Skeletal muscle cell (primary cell): ENCODE data around the gene HS6ST1.
"Not testable (repeated sequence)": the region's sequence is repeated elsewhere in the genome, so short reads cannot be mapped to it uniquely, and the experiment has no call there.

ENCODE experiments used
- DNase-seq: peaks from one replicate; pipeline ENCODE4 v3.0.0-alpha.2; 2010; ENCODE audit warnings: low read depth
- H3K4me3 ChIP-seq: 2 replicates; pipeline ENCODE4 v1.5.1; 2011; ENCODE audit warnings: low read depth, mild to moderate bottlenecking, control low read depth, low read length, moderate library complexity

Gene HS6ST1

DNA sequence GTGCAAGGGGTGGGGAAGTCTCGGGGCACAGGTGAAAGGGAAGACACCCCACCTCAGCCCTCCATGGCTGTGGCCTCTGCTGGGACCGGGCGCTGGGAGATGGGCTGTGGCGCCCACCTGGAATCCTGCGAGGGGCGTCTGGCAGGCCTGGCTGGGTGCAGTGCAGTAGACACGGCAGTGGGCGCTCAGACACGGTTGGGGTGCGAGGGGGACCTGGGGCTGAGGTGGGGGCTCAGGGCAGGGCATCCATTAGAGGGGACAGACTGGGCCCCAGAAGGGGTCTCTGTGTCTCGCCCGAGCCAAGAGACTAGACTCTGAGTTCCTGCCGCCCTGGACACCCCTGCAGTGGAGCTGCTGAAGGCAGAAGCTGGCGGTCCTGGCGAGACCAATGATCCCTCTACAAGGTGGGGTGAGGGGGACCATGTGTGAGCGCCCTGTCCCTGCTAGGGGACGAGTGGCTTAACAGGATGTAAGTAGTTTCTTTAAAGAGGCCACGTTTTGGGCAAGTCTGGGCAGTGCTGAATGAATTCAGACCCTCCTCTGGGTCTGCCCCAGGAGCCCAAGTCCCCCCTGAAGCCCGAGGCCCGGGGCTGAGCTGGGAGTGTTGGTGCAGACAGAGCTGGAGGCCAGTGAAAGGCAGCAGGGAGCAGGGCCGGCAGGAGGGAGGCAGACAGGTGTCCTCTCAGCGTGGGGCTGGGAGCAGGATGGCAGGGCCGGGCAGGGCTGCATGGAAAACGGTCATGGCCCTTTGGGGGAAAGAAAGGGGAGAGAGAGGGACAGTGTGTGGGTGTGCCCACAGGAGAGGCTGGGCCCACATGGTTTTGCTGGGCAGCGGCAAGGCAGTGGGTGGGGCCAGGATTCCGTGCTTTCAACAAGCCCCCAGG, 57.2 kb downstream of the HS6ST1 start:
- no peak overlapping the region for H3K4me3 ChIP-seq
- DNase-seq, result no peak

- no peak overlapping the region for H3K4me3 ChIP-seq
- DNase-seq, result peak; percentile 72
These were observed 58.2 kb downstream of the HS6ST1 start for GRCh38 chr2:128260239-128261138.

- H3K4me3 ChIP-seq, result no peak overlapping the region
- DNase-seq, result no peak
These were observed 59.1 kb downstream of the HS6ST1 start for GRCh38 chr2:128259585-128259984.

- no peak overlapping the region for H3K4me3 ChIP-seq
- DNase-seq, result no peak
These were observed 60.5 kb downstream of the HS6ST1 start for GRCh38 chr2:128258218-128258617.

DNA sequence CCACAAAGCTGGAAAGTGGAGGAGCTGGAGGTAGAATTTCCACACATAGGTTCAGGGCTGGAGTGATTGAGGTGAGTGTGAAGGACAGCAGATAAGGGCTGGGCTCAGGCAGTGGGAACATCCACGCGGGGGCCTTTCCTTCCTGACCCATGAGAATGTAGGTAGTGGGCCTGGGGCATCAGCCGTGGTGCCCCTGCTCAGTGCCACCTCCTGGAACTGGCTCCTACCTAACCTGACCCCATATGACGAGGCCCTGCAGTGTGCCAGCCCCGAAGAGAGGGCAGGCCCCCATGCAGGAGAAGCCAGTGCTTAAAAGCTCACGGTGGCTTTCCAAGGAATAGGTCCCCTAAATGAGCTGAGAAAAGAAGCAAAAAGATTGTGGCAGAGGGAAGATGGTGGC, 66.2 kb downstream of the HS6ST1 start:
- no peak for DNase-seq
- no peak overlapping the region for H3K4me3 ChIP-seq

- H3K4me3 ChIP-seq, DNase-seq: not testable (repeated sequence)
These were observed 66.6 kb downstream of the HS6ST1 start for GRCh38 chr2:128252086-128252485.

DNA sequence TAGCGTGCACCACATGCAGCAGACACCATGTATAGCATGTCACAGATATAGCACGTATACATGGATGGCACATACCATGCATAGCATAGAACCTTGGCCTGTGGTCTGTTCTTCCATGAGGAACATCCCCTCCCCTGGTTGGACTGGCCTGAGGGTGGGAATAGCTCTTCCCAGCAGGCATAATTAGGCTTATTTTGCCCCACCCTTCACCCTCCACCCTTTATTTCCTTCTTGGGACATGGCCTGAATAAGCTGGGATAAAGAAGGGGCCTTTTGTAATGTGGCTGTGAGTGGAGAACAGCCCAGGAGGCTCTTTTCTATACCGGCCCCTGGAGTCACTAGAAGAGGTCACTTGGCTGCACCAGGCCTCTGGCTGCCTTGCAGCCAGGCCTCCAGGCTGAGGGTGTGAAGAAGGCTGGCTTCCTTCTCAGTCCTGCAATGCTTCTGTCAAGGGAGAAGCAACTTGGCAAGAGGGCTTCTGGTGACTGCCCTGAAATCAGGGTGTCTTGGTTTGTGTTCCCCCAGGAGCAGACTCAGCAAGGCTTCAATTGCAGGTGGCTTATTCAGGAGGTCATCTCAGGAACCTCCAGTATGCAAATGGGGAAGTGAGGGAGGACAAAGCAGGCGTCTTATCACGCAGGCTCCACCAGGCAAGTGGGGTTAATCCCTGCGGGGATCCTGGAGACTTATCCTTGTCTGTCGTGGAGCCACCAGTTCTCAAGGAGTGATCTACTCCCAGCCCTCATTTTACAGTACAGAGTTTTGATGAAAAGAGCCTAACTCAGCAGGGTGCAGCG, 68.2 kb downstream of the HS6ST1 start:
- DNase-seq, result no peak
- H3K4me3 ChIP-seq, result no peak overlapping the region

DNA sequence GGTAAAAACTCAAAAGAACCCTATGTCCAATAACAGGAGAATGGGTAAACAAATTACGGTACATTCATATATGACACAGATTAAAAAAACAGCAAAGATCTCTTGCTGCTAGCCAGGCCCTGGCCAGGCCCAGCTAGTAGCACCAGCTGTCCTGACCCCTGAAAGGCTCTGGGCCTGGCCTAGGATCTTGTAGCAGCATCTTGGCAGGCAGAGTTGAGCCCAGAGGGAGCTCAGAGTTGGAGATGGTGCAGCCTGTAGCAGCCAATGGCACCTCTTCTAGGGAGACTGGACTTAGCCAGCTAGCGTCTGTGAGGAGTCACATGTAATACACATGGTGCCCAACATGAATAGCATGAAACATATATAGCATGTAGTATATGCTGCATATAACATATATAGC, 69.1 kb downstream of the HS6ST1 start:
- DNase-seq, result no peak
- H3K4me3 ChIP-seq, result no peak overlapping the region

DNA sequence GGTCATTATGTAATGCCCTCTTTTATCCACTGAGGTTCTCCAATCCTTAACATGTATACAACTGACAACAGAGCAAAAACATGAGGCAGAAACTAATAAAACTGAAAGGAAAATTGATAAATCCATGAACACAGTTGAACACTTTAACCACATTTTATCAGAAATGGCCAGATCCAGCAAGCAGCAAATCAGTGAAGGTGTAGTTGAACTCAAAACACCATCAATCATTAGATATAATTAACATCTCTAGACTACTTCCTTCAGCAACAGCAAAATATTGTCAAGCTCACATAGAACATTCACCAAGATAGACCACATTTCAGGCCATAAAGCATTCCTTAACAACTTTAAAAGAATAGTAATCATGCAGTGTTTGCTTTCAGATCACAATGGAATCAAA, 72.9 kb downstream of the HS6ST1 start:
- H3K4me3 ChIP-seq, result no peak overlapping the region
- no peak for DNase-seq

DNA sequence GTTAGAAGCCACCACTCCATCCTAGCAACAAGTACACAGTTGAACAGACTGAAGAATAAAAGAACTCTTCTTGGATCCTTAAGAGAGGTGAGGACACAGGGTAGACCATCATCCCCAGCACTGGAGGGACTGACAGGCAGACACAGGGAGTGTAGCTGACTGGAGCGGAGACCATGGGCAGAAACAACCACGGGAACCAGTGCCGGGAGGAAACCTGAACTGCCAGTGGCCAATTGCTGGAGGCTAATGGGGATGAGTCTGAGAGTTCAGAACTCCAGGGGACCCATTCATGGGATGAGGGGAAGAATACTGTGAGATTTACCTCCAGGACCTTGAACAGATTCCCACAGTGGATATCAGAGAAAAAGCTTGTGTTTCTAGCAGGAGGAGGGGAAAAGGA, 76.8 kb downstream of the HS6ST1 start:
- DNase-seq, result no peak
- no peak overlapping the region for H3K4me3 ChIP-seq

- no peak for DNase-seq
These were observed 80.6 kb downstream of the HS6ST1 start for GRCh38 chr2:128237911-128238697.

DNA sequence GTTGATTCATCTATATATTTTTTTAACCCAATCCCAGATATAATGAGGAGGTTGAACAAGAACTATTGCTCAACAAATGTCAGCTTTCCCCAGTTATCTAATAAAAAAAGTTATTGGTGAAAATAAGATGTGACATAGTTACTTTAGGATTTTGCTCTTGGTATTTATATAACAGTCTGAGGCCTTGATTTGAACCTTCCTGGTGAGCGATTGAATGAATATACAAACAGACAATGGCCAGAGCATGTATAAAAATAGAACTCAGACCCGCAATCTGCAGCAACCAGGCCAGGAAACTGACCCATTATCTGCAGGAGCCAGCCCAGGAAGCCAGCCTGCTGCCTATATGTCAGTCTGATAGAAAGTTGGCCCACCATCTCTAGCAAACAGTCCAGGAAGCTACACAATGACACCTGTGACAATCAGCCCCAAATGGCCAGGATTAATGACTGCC, 81.6 kb downstream of the HS6ST1 start:
- H3K4me3 ChIP-seq, result no peak overlapping the region
- no peak for DNase-seq

More at GRCh38 chr2:128237911-128238697, 80.6 kb downstream of the HS6ST1 start:
- H3K4me3 ChIP-seq, result no peak overlapping the region

- DNase-seq, result peak; percentile 36
- H3K4me3 ChIP-seq, result no peak overlapping the region
These were observed 82.1 kb downstream of the HS6ST1 start for GRCh38 chr2:128236491-128237035.

DNA sequence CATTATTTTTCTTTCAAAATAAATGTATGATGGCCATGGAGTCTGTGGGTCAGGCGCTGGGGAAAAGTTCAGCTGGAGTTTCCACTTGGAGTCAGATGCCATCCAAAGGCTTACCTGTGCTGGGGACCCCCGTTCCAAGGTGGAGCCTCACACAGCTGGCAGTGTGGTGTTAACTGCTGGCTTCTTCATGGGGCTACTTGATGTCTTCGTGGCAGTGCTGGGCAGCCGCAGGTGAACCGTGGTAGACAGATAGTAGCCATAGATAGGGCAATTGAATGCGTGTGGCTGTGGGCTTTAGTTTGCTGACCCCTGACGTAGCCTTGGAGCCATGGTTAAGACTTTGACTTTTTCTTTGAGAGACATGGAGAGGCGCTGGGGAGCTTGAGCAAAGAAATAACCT, 83.1 kb downstream of the HS6ST1 start:
- no peak overlapping the region for H3K4me3 ChIP-seq
- DNase-seq, result no peak

DNA sequence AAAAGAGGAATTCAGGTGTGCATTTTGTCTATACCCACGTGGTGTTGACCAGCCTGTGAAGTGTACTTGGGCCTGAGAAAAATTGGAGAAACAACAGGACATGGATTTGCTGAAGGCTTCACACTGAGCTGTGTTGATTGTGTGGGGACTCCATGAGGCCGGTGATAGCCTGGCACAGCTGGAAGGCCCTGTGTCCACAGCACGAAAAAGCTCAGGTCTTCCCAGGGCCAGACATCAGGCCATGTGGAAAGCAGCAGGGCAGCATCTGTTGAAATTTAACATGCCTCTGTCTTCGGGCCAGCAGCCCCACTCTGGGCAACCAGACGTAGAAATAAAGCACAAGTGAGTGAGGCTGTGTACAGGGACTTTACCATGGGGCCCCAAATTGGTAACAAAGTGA, 84.1 kb downstream of the HS6ST1 start:
- no peak for DNase-seq

GRCh38 chr2:128233790-128234395, 84.8 kb downstream of the HS6ST1 start:
- no peak for DNase-seq
- peak overlapping the region; percentile 70 for H3K4me3 ChIP-seq

More for the DNA sequence above, 84.1 kb downstream of the HS6ST1 start:
- no peak overlapping the region for H3K4me3 ChIP-seq

- peak; percentile 12 for DNase-seq
- peak overlapping the region; percentile 70 for H3K4me3 ChIP-seq
These were observed 85.5 kb downstream of the HS6ST1 start for GRCh38 chr2:128232965-128233789.
